ENCODE measurements around the gene SRSF3.

DNA sequence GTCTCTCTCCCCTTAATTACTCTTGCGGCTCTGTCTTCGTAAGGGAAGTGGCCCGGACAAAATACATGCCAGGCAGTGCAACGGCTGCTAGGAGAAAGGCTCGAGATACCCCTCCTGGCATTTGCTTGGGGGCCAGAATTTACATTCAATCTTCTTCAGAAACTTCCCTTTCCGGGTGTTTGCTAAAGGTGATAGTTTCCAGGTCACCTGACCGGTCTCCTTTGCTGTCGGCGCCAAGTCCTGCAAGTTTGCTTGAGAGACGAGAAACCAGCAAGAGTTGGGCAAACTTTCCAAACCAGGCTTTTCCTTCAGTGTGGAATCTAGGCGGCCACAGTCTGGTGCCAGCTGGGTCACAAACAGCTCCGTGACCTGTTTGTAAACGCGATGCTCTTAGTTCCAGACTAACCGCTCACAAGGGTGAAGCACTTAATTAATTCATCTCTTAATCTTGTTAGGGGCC, 563 bp upstream of the SRSF3 start:
- TF ChIP-seq PTRF (tag; IDR thresholded peaks at IDR 0.05) (peak; percentile 51; the same call in 1 of the 2 replicates), HDAC2 (IDR thresholded peaks at IDR 0.05) (no peak), KDM1A (IDR thresholded peaks at IDR 0.05) (no peak; a peak in 1 of 4 replicates), ZNF274 (IDR thresholded peaks at IDR 0.05; ENCODE audit: borderline replicate concordance, low read depth, low read length) (no peak), POLR2A (conservative IDR thresholded peaks at IDR 0.05) (no peak)
- TF ChIP-seq, protein P1, sequence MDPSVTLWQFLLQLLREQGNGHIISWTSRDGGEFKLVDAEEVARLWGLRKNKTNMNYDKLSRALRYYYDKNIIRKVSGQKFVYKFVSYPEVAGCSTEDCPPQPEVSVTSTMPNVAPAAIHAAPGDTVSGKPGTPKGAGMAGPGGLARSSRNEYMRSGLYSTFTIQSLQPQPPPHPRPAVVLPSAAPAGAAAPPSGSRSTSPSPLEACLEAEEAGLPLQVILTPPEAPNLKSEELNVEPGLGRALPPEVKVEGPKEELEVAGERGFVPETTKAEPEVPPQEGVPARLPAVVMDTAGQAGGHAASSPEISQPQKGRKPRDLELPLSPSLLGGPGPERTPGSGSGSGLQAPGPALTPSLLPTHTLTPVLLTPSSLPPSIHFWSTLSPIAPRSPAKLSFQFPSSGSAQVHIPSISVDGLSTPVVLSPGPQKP (CRISPR knock-in tag; IDR thresholded peaks at IDR 0.05), result no peak
